Astrocyte (in vitro differentiated cells and primary cell): Measurements from ENCODE around the gene NAIF1.
"Not testable (repeated sequence)": the region's sequence is repeated elsewhere in the genome, so short reads cannot be mapped to it uniquely, and the experiment has no call there.

Experiments
- CTCF ChIP-seq: IDR thresholded peaks from 2 replicates; pipeline ENCODE4 v1.5.1; 2011; ENCODE audit warnings: low read depth, mild to moderate bottlenecking, inconsistent platforms, low read length, moderate library complexity; ENCODE audit not compliant: insufficient read depth
- EZH2 ChIP-seq: IDR thresholded peaks from 2 replicates; pipeline ENCODE4 v1.6.1; 2012; ENCODE audit warnings: mild to moderate bottlenecking, low read length, inconsistent platforms; ENCODE audit not compliant: insufficient read depth

GRCh38 chr9:128111726-128112125, 44.6 kb upstream of the NAIF1 start:
- TF ChIP-seq CTCF, EZH2: not testable (repeated sequence)
